HL-60 (cell line): ENCODE measurements around the gene ABHD10.

ENCODE experiments used
- DNase-seq, 2 experiments: peaks; one replicate each; pipeline ENCODE4 v3.0.0-alpha.2; 2010 to 2020; ENCODE audit warnings: low read depth in 1 of 2, low spot score in 1 of 2
- H3K27ac ChIP-seq: fragments of 250-450 bp; sonication (Bioruptor Pico); replicated peaks from 2 replicates; pipeline ENCODE4 v1.5.1; 2020; ENCODE audit warnings: mild to moderate bottlenecking, moderate library complexity
- H3K27me3 ChIP-seq: fragments of 250-450 bp; sonication (Bioruptor Pico); 2 replicates; pipeline ENCODE4 v1.5.1; 2021; ENCODE audit warnings: mild to moderate bottlenecking, moderate library complexity; ENCODE audit not compliant: insufficient read depth, poor library complexity, severe bottlenecking
- H3K4me3 ChIP-seq: replicated peaks from 2 replicates; pipeline ENCODE4 v1.5.1; 2011; ENCODE audit warnings: mild to moderate bottlenecking, control low read depth, low read length; ENCODE audit not compliant: insufficient read depth
- CTCF ChIP-seq: IDR thresholded peaks from one replicate; pipeline ENCODE4 v1.5.1; 2011; ENCODE audit warnings: low read length, control low read depth, inconsistent platforms; ENCODE audit not compliant: insufficient read depth
- GABPA ChIP-seq: IDR thresholded peaks from 2 replicates; pipeline ENCODE4 v1.6.1; 2012; ENCODE audit warnings: low read depth
- POLR2AphosphoS5 ChIP-seq: IDR thresholded peaks from 2 replicates; pipeline ENCODE4 v1.6.1; 2012; ENCODE audit warnings: low read depth
- REST ChIP-seq: IDR thresholded peaks from 2 replicates; pipeline ENCODE4 v1.6.1; 2012; ENCODE audit warnings: low read depth; ENCODE audit not compliant: insufficient replicate concordance
- SPI1 ChIP-seq: IDR thresholded peaks from 2 replicates; pipeline ENCODE4 v1.6.1; 2012; ENCODE audit warnings: low read depth, mild to moderate bottlenecking, borderline replicate concordance

The ABHD10 gene

GRCh38 chr3:112038863-112039262 lies 60.0 kb downstream of the ABHD10 start:
- no peak for TF ChIP-seq CTCF
- no peak for TF ChIP-seq POLR2AphosphoS5
- TF ChIP-seq GABPA = no peak
- TF ChIP-seq REST = no peak
- no peak for TF ChIP-seq SPI1
- no peak overlapping the region for H3K4me3 ChIP-seq
- no peak for DNase-seq
- no peak overlapping the region for H3K27ac ChIP-seq
- H3K27me3 ChIP-seq = no peaks in the 10 kb centered on the region

GRCh38 chr3:112041321-112041720 lies 62.5 kb downstream of the ABHD10 start:
- no peak for DNase-seq
- Histone ChIP-seq H3K27ac (no peak overlapping the region), H3K27me3 (no peaks in the 10 kb centered on the region), H3K4me3 (no peak overlapping the region)
- no peak for TF ChIP-seq GABPA
- no peak for TF ChIP-seq SPI1
- no peak for TF ChIP-seq POLR2AphosphoS5
- no peak for TF ChIP-seq CTCF
- no peak for TF ChIP-seq REST

- Histone ChIP-seq H3K4me3 (no peak overlapping the region), H3K27ac (no peak overlapping the region), H3K27me3 (no peaks in the 10 kb centered on the region)
- DNase-seq = no peak
- no peak for TF ChIP-seq CTCF
- no peak for TF ChIP-seq SPI1
- TF ChIP-seq REST = no peak
- no peak for TF ChIP-seq GABPA
- TF ChIP-seq POLR2AphosphoS5 = no peak
Observed at GRCh38 chr3:112042842-112043280, 64.0 kb downstream of the ABHD10 start.
